AG04450 (cell line): ENCODE data around the gene REM2. TPM values are rescaled to one million over a fixed set of nuclear protein-coding genes. Genes with fewer than 3 reads are reported as not detected.

ENCODE experiments used
- CTCF ChIA-PET: fragments of 300-600, 350-600 bp; formaldehyde crosslinking; extraction: SDS; loops from one replicate; lab custom pipeline; 2022; ENCODE audit warnings: antibody characterized with exemption, inconsistent platforms; lab: Charles Lee
- POLR2A ChIA-PET: fragments of 350-600 bp; formaldehyde crosslinking; extraction: SDS; loops from one replicate; lab custom pipeline; 2021; ENCODE audit warnings: antibody characterized with exemption, inconsistent platforms; lab: Yijun Ruan, JAX
- DNase-seq: peaks from one replicate; pipeline ENCODE4 v3.0.0-alpha.2; 2011; ENCODE audit warnings: low read depth, low spot score
- H3K27ac ChIP-seq: one replicate; pipeline ENCODE4 v1.5.1; 2012; ENCODE audit warnings: low read depth, low read length, control low read depth
- H3K27me3 ChIP-seq: one replicate; pipeline ENCODE4 v1.6.0; 2012; ENCODE audit warnings: low read length; ENCODE audit not compliant: control insufficient read depth, insufficient read depth
- H3K4me3 ChIP-seq: 2 replicates; pipeline ENCODE4 v1.5.1; 2011; ENCODE audit warnings: mild to moderate bottlenecking, low read depth, low read length, control low read depth
- H3K9me3 ChIP-seq: 2 replicates; pipeline ENCODE4 v1.5.1; 2012; ENCODE audit warnings: low read length; ENCODE audit not compliant: control insufficient read depth, insufficient read depth
- CTCF ChIP-seq: IDR thresholded peaks from 2 replicates; pipeline ENCODE4 v1.5.1; 2011; ENCODE audit warnings: low read depth, low read length, control low read depth, inconsistent platforms
- polyA plus RNA-seq: library from polyadenylated mRNA; depleted of rRNA; stranded (reverse); fragments of >200 nt; gene quantifications from 2 replicates; pipeline ENCODE4 v1.2.3, GENCODE V29; 2011

The REM2 gene
- polyA plus RNA-seq, 1 experiment, result 0.19 TPM

GRCh38 chr14:22887260-22887989 is 4.4 kb downstream of the REM2 start:
- Histone ChIP-seq H3K27ac (peak overlapping the region; percentile 65), H3K27me3 (no peaks in the 10 kb centered on the region), H3K9me3 (no peaks in the 10 kb centered on the region), H3K4me3 (peak overlapping the region; percentile 63)
- ChIA-PET CTCF (interaction anchor here (0.7 to 9.1 kb wide), 6 partner anchors 8 to 330 kb away, joined by 4 to 110 read pairs (median 6); partner anchors contain the start of gene LRP10), POLR2A (interaction anchor here (1.4 kb wide), 1 partner anchor 16 kb away, joined by 5 read pairs; the partner anchor contains the start of gene LRP10)
- TF ChIP-seq CTCF, result no peak
- no peak for DNase-seq

GRCh38 chr14:22887990-22888378 is 5.0 kb downstream of the REM2 start:
- DNase-seq, result no peak
- ChIA-PET CTCF (interaction anchor here (1.0 to 9.1 kb wide), 4 partner anchors 12 to 318 kb away, joined by 3 to 110 read pairs (median 12); partner anchors contain the start of gene LRP10), POLR2A (interaction anchor here (1.4 kb wide), 1 partner anchor 16 kb away, joined by 5 read pairs; the partner anchor contains the start of gene LRP10)
- Histone ChIP-seq H3K4me3 (peak overlapping the region; percentile 63), H3K27ac (no peak overlapping the region), H3K27me3 (no peaks in the 10 kb centered on the region), H3K9me3 (no peaks in the 10 kb centered on the region)
- TF ChIP-seq CTCF, result no peak

- POLR2A ChIA-PET, result interaction anchor here (1.4 kb wide), 1 partner anchor 17 kb away, joined by 5 read pairs; the partner anchor contains the start of gene LRP10
- no peaks in the 10 kb centered on the region for H3K27me3 ChIP-seq
- no peak for TF ChIP-seq CTCF
- no peak overlapping the region for H3K27ac ChIP-seq
- H3K9me3 ChIP-seq, result no peaks in the 10 kb centered on the region
- CTCF ChIA-PET, result interaction anchor here (1.0 to 9.1 kb wide), 5 partner anchors 11 to 332 kb away, joined by 3 to 110 read pairs (median 11); partner anchors contain the start of gene LRP10
- no peak for DNase-seq
- no peak overlapping the region for H3K4me3 ChIP-seq
These were observed 5.6 kb downstream of the REM2 start for GRCh38 chr14:22888662-22889061.

GRCh38 chr14:22890416-22890815 is 7.4 kb downstream of the REM2 start:
- Histone ChIP-seq H3K27me3 (no peaks in the 10 kb centered on the region), H3K27ac (no peak overlapping the region), H3K9me3 (no peaks in the 10 kb centered on the region), H3K4me3 (no peak overlapping the region)
- no peak for DNase-seq
- ChIA-PET POLR2A (no interaction called here), CTCF (interaction anchor here (1.1 to 2.5 kb wide), 4 partner anchors 10 to 333 kb away, joined by 4 to 12 read pairs (median 12); no protein-coding TSS in a partner anchor)
- TF ChIP-seq CTCF, result no peak

- ChIA-PET CTCF (interaction anchor here (1.3 to 1.6 kb wide), 2 partner anchors 20 to 336 kb away, joined by 3 to 10 read pairs; no protein-coding TSS in a partner anchor), POLR2A (interaction anchor here (0.7 kb wide), 1 partner anchor 10 kb away, joined by 3 read pairs; the partner anchor contains the start of gene REM2)
- H3K9me3 ChIP-seq, result no peaks in the 10 kb centered on the region
- H3K27ac ChIP-seq, result no peak overlapping the region
- H3K4me3 ChIP-seq, result no peak overlapping the region
- no peak for TF ChIP-seq CTCF
- DNase-seq, result no peak
- H3K27me3 ChIP-seq, result no peaks in the 10 kb centered on the region
These were observed 9.5 kb downstream of the REM2 start for GRCh38 chr14:22892488-22892887.
